Vagina (tissue), 1 donor: ENCODE data around the gene CLEC5A. TPM values are rescaled to one million over a fixed set of nuclear protein-coding genes. Genes with fewer than 3 reads are reported as not detected.

Source experiments
- total RNA-seq: library from RNA; depleted of rRNA; stranded (reverse); fragments of >200 nt; gene quantifications from one replicate; pipeline ENCODE4 v1.2.3, GENCODE V29; 2016

CLEC5A gene
- total RNA-seq, 1 donor from 2014 or later: 0.49 TPM

Other genes starting within 250 kb of the CLEC5A start
- gene DENND11, start 244.8 kb downstream of the CLEC5A start, total RNA-seq: 21.1 TPM
- not detected for gene WEE2, start 238.6 kb downstream of the CLEC5A start, total RNA-seq
- 74.4 TPM for gene SSBP1, start 208.6 kb downstream of the CLEC5A start, total RNA-seq
- gene TAS2R3, start 182.9 kb downstream of the CLEC5A start, total RNA-seq: 1.5 TPM
- gene TAS2R4, start 170.3 kb downstream of the CLEC5A start, total RNA-seq: 1.5 TPM
- 6.1 TPM for gene TAS2R5, start 156.8 kb downstream of the CLEC5A start, total RNA-seq
- not detected for gene PRSS37, start 105.5 kb downstream of the CLEC5A start, total RNA-seq
- not detected for gene OR9A4, start 30.6 kb downstream of the CLEC5A start, total RNA-seq
- gene TAS2R38, start 26.8 kb upstream of the CLEC5A start, total RNA-seq: not detected
- under 0.01 TPM for gene MGAM, start 48.9 kb upstream of the CLEC5A start, total RNA-seq
- gene MGAM2, start 164.7 kb upstream of the CLEC5A start, total RNA-seq: not detected